Mesenchymal stem cell (in vitro differentiated cells and primary cell): ENCODE data around the gene PIKFYVE.

Experiments
- DNase-seq: peaks from one replicate; pipeline ENCODE4 v3.0.0-alpha.2; 2013
- H2AFZ ChIP-seq: one replicate; pipeline ENCODE4 v1.6.1; 2013; ENCODE audit warnings: low read depth, mild to moderate bottlenecking, control low read depth, inconsistent platforms, low read length, moderate library complexity
- H2AK5ac ChIP-seq: 2 replicates; pipeline ENCODE4 v1.6.1; 2013; ENCODE audit warnings: low read length, moderate library complexity, mild to moderate bottlenecking, inconsistent platforms; ENCODE audit not compliant: severe bottlenecking
- H2BK120ac ChIP-seq: one replicate; pipeline ENCODE4 v1.6.1; 2013; ENCODE audit warnings: low read depth, mild to moderate bottlenecking, inconsistent platforms, low read length, moderate library complexity
- H2BK12ac ChIP-seq, 2 experiments: one replicate each; pipeline ENCODE4 v1.6.1; 2013; ENCODE audit warnings: inconsistent platforms in 2 of 2, low read length in 2 of 2, mild to moderate bottlenecking in 2 of 2, moderate library complexity in 2 of 2, control low read depth in 1 of 2
- H2BK15ac ChIP-seq: one replicate; pipeline ENCODE4 v1.6.1; 2013; ENCODE audit warnings: mild to moderate bottlenecking, low read depth, inconsistent platforms; ENCODE audit not compliant: poor library complexity, severe bottlenecking
- H2BK5ac ChIP-seq: 2 replicates; pipeline ENCODE4 v1.6.1; 2013; ENCODE audit warnings: low read depth, mild to moderate bottlenecking, low read length, control low read depth, inconsistent platforms; ENCODE audit not compliant: poor library complexity, severe bottlenecking
- H3K14ac ChIP-seq, 2 experiments: one replicate each; pipeline ENCODE4 v1.6.1; 2013; ENCODE audit warnings: inconsistent platforms in 2 of 2, low read length in 2 of 2, control low read depth in 1 of 2, mild to moderate bottlenecking in 1 of 2, moderate library complexity in 1 of 2
- H3K18ac ChIP-seq, 2 experiments: one replicate each; pipeline ENCODE4 v1.6.1; 2013; ENCODE audit warnings: inconsistent platforms in 2 of 2, low read length in 2 of 2, control low read depth in 1 of 2, low read depth in 1 of 2, mild to moderate bottlenecking in 1 of 2
- H3K23ac ChIP-seq, 2 experiments: one replicate each; pipeline ENCODE4 v1.6.1; 2013; ENCODE audit warnings: inconsistent platforms in 2 of 2, low read length in 2 of 2, mild to moderate bottlenecking in 2 of 2, moderate library complexity in 2 of 2, control low read depth in 1 of 2
- H3K27ac ChIP-seq: 2 replicates; pipeline ENCODE4 v1.5.1; 2013; ENCODE audit warnings: mild to moderate bottlenecking, moderate library complexity, low read length, control low read depth, inconsistent platforms; ENCODE audit not compliant: poor library complexity, severe bottlenecking
- H3K27me3 ChIP-seq, 2 experiments: 2 replicates each; pipeline versions ENCODE4 v1.6.1 to v1.7.0; 2013; ENCODE audit warnings: low read length in 2 of 2, mild to moderate bottlenecking in 2 of 2, moderate library complexity in 2 of 2, control low read depth in 1 of 2, inconsistent platforms in 1 of 2; ENCODE audit not compliant: control insufficient read depth in 1 of 2, insufficient read depth in 1 of 2
- H3K36me3 ChIP-seq, 2 experiments: 2 replicates each; pipeline versions ENCODE4 v1.6.1 to v1.7.0; 2013; ENCODE audit warnings: low read length in 2 of 2, control low read depth in 1 of 2, inconsistent platforms in 1 of 2, low read depth in 1 of 2, mild to moderate bottlenecking in 1 of 2; ENCODE audit not compliant: insufficient read depth in 2 of 2, control insufficient read depth in 1 of 2
- H3K4ac ChIP-seq, 2 experiments: one replicate each; pipeline ENCODE4 v1.6.1; 2013; ENCODE audit warnings: inconsistent platforms in 2 of 2, low read length in 2 of 2, mild to moderate bottlenecking in 2 of 2, moderate library complexity in 2 of 2, control low read depth in 1 of 2, low read depth in 1 of 2
- H3K4me1 ChIP-seq: 2 replicates; pipeline ENCODE4 v1.6.1; 2013; ENCODE audit warnings: low read depth, low read length, control low read depth; ENCODE audit not compliant: control insufficient read depth, insufficient read depth
- H3K4me2 ChIP-seq: 2 replicates; pipeline ENCODE4 v1.6.1; 2013; ENCODE audit warnings: low read length, mild to moderate bottlenecking, inconsistent platforms; ENCODE audit not compliant: poor library complexity, severe bottlenecking
- H3K4me3 ChIP-seq, 2 experiments: 2 replicates each; pipeline versions ENCODE4 v1.5.1 to v1.7.0; 2013; ENCODE audit warnings: low read length in 2 of 2, mild to moderate bottlenecking in 2 of 2, control low read depth in 1 of 2, low read depth in 1 of 2; ENCODE audit not compliant: insufficient read depth in 1 of 2
- H3K79me1 ChIP-seq: replicated peaks from 2 replicates; pipeline ENCODE4 v1.6.1; 2013; ENCODE audit warnings: mild to moderate bottlenecking, control low read depth, low read length, inconsistent platforms; ENCODE audit not compliant: poor library complexity, severe bottlenecking
- H3K9ac ChIP-seq: 2 replicates; pipeline ENCODE4 v1.7.0; 2013; ENCODE audit warnings: mild to moderate bottlenecking, low read length, moderate library complexity
- H3K9me3 ChIP-seq: 2 replicates; pipeline ENCODE4 v1.7.0; 2013; ENCODE audit warnings: mild to moderate bottlenecking, low read length; ENCODE audit not compliant: control insufficient read depth
- H4K8ac ChIP-seq: one replicate; pipeline ENCODE4 v1.6.1; 2013; ENCODE audit warnings: inconsistent platforms, mild to moderate bottlenecking, low read length, moderate library complexity
- H4K91ac ChIP-seq: one replicate; pipeline ENCODE4 v1.6.1; 2013; ENCODE audit warnings: mild to moderate bottlenecking, low read length, inconsistent platforms
- WGBS: methylation state at CpG from one replicate; pipeline ENCODE4 v1.1.7; 2013; ENCODE audit warnings: mixed read lengths; 5-methylcytosine and 5-hydroxymethylcytosine counted together

Gene PIKFYVE

DNA sequence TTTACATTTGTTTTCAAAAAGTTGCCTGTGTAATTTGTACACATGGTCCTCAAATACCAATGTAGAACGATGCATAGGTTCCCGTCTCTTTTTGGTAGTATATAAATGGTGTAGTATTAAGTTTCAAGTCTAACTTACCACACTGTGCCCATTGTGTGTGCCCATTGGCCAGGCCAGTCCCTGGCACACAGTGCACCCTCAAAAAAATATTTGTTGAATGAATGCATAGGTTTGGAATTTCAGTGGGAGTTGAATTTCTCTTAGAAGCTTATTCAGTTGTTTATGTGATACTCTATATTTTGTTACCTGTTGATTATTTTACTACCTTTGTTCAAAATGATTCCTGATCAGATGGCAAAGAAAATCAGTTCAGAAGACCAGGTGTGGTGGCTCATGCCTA is 41.3 kb upstream of the PIKFYVE start:
- no peak overlapping the region for H3K4me2 ChIP-seq
- no peak overlapping the region for H2BK12ac ChIP-seq
- H2AFZ ChIP-seq: no peak overlapping the region
- H2AK5ac ChIP-seq: no peak overlapping the region
- H3K23ac ChIP-seq: no peak overlapping the region
- no peak overlapping the region for H2BK120ac ChIP-seq
- H3K27me3 ChIP-seq: no peaks in the 10 kb centered on the region
- no peak overlapping the region for H3K4ac ChIP-seq
- H3K4me3 ChIP-seq: no peak overlapping the region
- H3K9ac ChIP-seq: no peak overlapping the region
- no peak overlapping the region for H4K8ac ChIP-seq
- H3K14ac ChIP-seq: no peak overlapping the region
- peaks cover 3% of the 10 kb centered on the region for H3K4me1 ChIP-seq
- H3K9me3 ChIP-seq: no peaks in the 10 kb centered on the region
- H3K79me1 ChIP-seq: no peaks in the 10 kb centered on the region
- no peak for DNase-seq
- H3K27ac ChIP-seq: no peak overlapping the region
- no peak overlapping the region for H2BK15ac ChIP-seq
- H4K91ac ChIP-seq: no peak overlapping the region
- H3K18ac ChIP-seq: no peak overlapping the region
- no peaks in the 10 kb centered on the region for H3K36me3 ChIP-seq
- H2BK5ac ChIP-seq: no peak overlapping the region
- WGBS: 100% methylated on average over 2 of the region's 2 CpGs

DNA sequence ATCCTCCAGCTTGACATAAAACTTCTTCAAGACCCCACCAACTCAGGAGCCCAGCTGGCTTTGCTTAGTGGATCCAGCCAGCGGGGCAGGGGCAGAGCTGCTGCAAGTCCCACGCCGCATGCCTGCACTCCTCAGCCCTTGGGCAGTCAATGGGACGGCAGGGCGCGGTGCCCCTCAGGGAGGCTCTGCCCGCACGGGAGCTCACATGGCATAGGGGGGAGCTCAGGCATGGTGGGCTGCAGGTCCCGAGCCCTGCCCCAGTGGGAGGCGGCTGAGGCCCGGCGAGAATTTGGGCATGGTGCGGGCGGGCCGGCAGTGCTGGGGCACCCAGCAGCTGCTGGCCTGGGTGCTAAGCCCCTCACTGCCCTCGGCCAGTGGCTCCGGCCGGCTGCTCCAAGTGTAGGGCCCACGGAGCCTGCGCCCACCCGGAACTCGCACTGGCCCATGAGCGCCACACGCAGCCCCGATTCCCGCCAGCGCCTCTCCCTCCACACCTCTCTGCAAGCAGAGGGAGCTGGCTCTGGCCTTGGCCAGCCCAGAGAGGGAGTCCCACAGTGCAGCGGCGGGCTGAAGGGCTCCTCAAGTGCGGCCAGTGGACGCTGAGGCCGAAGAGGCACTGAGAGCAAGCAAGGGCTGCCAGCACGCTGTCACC is 38.3 kb upstream of the PIKFYVE start:
- Histone ChIP-seq H4K91ac (no peak overlapping the region), H3K36me3 (no peaks in the 10 kb centered on the region), H3K4me3 (no peak overlapping the region), H3K18ac (no peak overlapping the region), H3K4ac (no peak overlapping the region), H3K27ac (no peak overlapping the region), H3K9me3 (peaks cover 9% of the 10 kb centered on the region), H3K79me1 (no peaks in the 10 kb centered on the region), H2BK120ac (no peak overlapping the region), H4K8ac (no peak overlapping the region), H2BK12ac (no peak overlapping the region), H3K9ac (no peak overlapping the region), H3K4me2 (no peak overlapping the region), H2BK5ac (no peak overlapping the region), H3K14ac (no peak overlapping the region), H2AFZ (no peak overlapping the region), H3K27me3 (no peaks in the 10 kb centered on the region), H2AK5ac (no peak overlapping the region), H3K23ac (no peak overlapping the region), H3K4me1 (peaks cover 1% of the 10 kb centered on the region), H2BK15ac (no peak overlapping the region)
- 92% methylated on average over 33 of the region's 33 CpGs for WGBS
- DNase-seq: no peak

DNA sequence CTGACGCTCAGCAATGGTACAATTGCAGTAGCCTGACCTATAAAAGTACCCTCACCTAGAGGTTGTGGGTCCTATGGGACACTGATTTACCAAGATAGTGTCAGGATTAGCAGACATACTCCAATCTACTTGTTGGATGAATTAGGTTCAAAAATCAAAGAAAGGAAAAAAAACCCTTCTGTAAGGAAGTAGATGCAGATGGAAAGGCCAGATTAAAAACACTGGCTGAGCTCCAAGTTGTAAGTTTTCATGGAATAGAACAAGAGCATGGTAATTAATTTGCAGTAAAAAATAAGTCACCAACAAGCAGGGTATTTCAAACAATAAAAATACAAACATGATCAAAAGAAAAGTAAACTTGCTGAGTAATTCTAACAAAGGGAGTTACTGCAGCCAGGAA is 37.6 kb upstream of the PIKFYVE start:
- DNase-seq: no peak
- Histone ChIP-seq H2AK5ac (no peak overlapping the region), H2BK5ac (no peak overlapping the region), H3K9ac (no peak overlapping the region), H2BK15ac (no peak overlapping the region), H3K23ac (no peak overlapping the region), H2AFZ (no peak overlapping the region), H4K8ac (no peak overlapping the region), H2BK12ac (no peak overlapping the region), H2BK120ac (no peak overlapping the region), H3K27ac (no peak overlapping the region), H3K14ac (no peak overlapping the region), H3K27me3 (no peaks in the 10 kb centered on the region), H4K91ac (no peak overlapping the region), H3K4me2 (no peak overlapping the region), H3K79me1 (no peaks in the 10 kb centered on the region), H3K36me3 (no peaks in the 10 kb centered on the region), H3K9me3 (peaks cover 9% of the 10 kb centered on the region), H3K18ac (no peak overlapping the region), H3K4me1 (peaks cover 1% of the 10 kb centered on the region), H3K4ac (no peak overlapping the region), H3K4me3 (no peak overlapping the region)
- WGBS: no CpG with 5 or more reads among the region's 1 CpG

DNA sequence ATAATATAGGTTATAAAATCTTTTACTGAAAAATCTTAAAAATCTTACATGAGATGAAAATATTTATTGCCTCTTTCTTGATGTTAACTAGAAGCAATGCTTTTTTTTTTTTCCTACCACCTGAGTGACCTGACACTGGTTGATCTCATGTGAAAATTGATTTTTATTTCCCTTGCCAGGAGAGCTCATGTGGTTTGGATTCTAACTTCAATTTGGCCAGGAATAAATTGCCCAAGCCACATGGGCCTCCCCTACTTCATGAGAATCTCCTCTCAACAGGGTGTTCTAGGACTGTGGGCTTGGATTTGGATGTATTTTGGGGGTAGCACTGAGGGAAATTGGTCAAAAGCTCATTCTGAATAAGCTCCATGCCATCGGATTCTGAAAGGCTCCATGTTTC is 31.3 kb upstream of the PIKFYVE start:
- Histone ChIP-seq H2AFZ (no peak overlapping the region), H3K4me3 (no peak overlapping the region), H2AK5ac (no peak overlapping the region), H4K91ac (no peak overlapping the region), H3K4ac (no peak overlapping the region), H3K14ac (no peak overlapping the region), H2BK5ac (no peak overlapping the region), H3K4me1 (no peaks in the 10 kb centered on the region), H3K27me3 (no peaks in the 10 kb centered on the region), H4K8ac (no peak overlapping the region), H3K4me2 (no peak overlapping the region), H2BK120ac (no peak overlapping the region), H3K23ac (no peak overlapping the region), H3K27ac (no peak overlapping the region), H3K79me1 (no peaks in the 10 kb centered on the region), H2BK12ac (no peak overlapping the region), H2BK15ac (no peak overlapping the region), H3K18ac (no peak overlapping the region), H3K36me3 (peaks cover 9 to 36% of the 10 kb centered on the region in 2 experiments), H3K9me3 (peaks cover 9% of the 10 kb centered on the region), H3K9ac (no peak overlapping the region)
- WGBS: 100% methylated on average over 1 of the region's 1 CpG
- DNase-seq: no peak
